ENCODE measurements around the gene DPY19L1. TPM values are rescaled to one million over a fixed set of nuclear protein-coding genes. Genes with fewer than 3 reads are reported as not detected.

The DPY19L1 gene
- total RNA-seq, 1 experiment from 2014 or later, result 32.8 TPM

- TF ChIP-seq EZH2 (IDR thresholded peaks at IDR 0.05; ENCODE audit: low read depth), result no peak
- TF ChIP-seq CTCF (conservative IDR thresholded peaks at IDR 0.05), result no peak
- ChIA-PET POLR2A (ENCODE audit: unreplicated experiment) (interaction anchor here (0.7 kb wide), 1 partner anchor 9 kb away, joined by 3 read pairs; no protein-coding TSS in a partner anchor), CTCF (no interaction called here)
- H3K4me2 ChIP-seq, result peak overlapping the region; percentile 27
- no peaks in the 10 kb centered on the region for H4K20me1 ChIP-seq (ENCODE audit: insufficient read depth)
- no peaks in the 10 kb centered on the region for H3K9me3 ChIP-seq (ENCODE audit: insufficient read depth, low read depth)
- intact Hi-C loops (cut with micrococcal nuclease; ENCODE audit: unreplicated experiment), result loop anchor here (1.0 kb wide), 1 partner anchor 21 kb away; no protein-coding TSS in a partner anchor
- H3K4me1 ChIP-seq (replicated peaks; ENCODE audit: insufficient read depth), result peaks cover 32% of the 10 kb centered on the region
- H3K36me3 ChIP-seq (ENCODE audit: low read depth), result no peaks in the 10 kb centered on the region
- no TSS peak for BruUV-seq (replicated peaks)
- H3K9me2 ChIP-seq (ENCODE audit: insufficient read depth), result no peaks in the 10 kb centered on the region
- peaks cover 58% of the 10 kb centered on the region for H3K79me2 ChIP-seq (ENCODE audit: low read depth)
- H2AFZ ChIP-seq, result no peak overlapping the region
- H3K27me3 ChIP-seq (ENCODE audit: insufficient read depth, low read depth), result no peaks in the 10 kb centered on the region
- H3K27ac ChIP-seq, result no peak overlapping the region
- no peak overlapping the region for H3K4me3 ChIP-seq
- H3F3A ChIP-seq (ENCODE audit: insufficient read depth, low read depth), result peaks cover 9% of the 10 kb centered on the region; the same call in 1 of the 2 replicates
- peak; percentile 42 to 68 for DNase-seq
These were observed 11.9 kb downstream of the DPY19L1 start for GRCh38 chr7:35025369-35025870.

- intact Hi-C loops (cut with micrococcal nuclease; ENCODE audit: unreplicated experiment), result no loop called here
These were observed 13.0 kb downstream of the DPY19L1 start for GRCh38 chr7:35024298-35024697.

GRCh38 chr7:35022725-35023124, 14.6 kb downstream of the DPY19L1 start:
- no peak overlapping the region for H3K27ac ChIP-seq
- H2AFZ ChIP-seq, result no peak overlapping the region
- no peaks in the 10 kb centered on the region for H3K36me3 ChIP-seq (ENCODE audit: low read depth)
- TF ChIP-seq EZH2 (IDR thresholded peaks at IDR 0.05; ENCODE audit: low read depth), result no peak
- no peak for TF ChIP-seq CTCF (conservative IDR thresholded peaks at IDR 0.05)
- H3K9me2 ChIP-seq (ENCODE audit: insufficient read depth), result no peaks in the 10 kb centered on the region
- no TSS peak for BruUV-seq (replicated peaks)
- H3K4me3 ChIP-seq, result no peak overlapping the region
- H3K9me3 ChIP-seq (ENCODE audit: insufficient read depth, low read depth), result no peaks in the 10 kb centered on the region
- H4K20me1 ChIP-seq (ENCODE audit: insufficient read depth), result peaks cover 4% of the 10 kb centered on the region; the same call in 1 of the 2 replicates
- POLR2A ChIA-PET (ENCODE audit: unreplicated experiment), result no interaction called here
- DNase-seq, result no peak
- no peaks in the 10 kb centered on the region for H3K27me3 ChIP-seq (ENCODE audit: insufficient read depth, low read depth)
- CTCF ChIA-PET, result no interaction called here
- H3K4me1 ChIP-seq (replicated peaks; ENCODE audit: insufficient read depth), result peaks cover 29% of the 10 kb centered on the region
- intact Hi-C loops (cut with micrococcal nuclease; ENCODE audit: unreplicated experiment), result no loop called here
- no peak overlapping the region for H3K4me2 ChIP-seq
- peaks cover 32% of the 10 kb centered on the region for H3K79me2 ChIP-seq (ENCODE audit: low read depth)
- peaks cover 9% of the 10 kb centered on the region; the same call in 1 of the 2 replicates for H3F3A ChIP-seq (ENCODE audit: insufficient read depth, low read depth)

More at GRCh38 chr7:35024298-35024697, 13.0 kb downstream of the DPY19L1 start:
- Histone ChIP-seq H3K79me2 (ENCODE audit: low read depth) (peaks cover 47% of the 10 kb centered on the region), H4K20me1 (ENCODE audit: insufficient read depth) (no peaks in the 10 kb centered on the region), H3K27ac (no peak overlapping the region), H3K9me3 (ENCODE audit: insufficient read depth, low read depth) (no peaks in the 10 kb centered on the region), H3F3A (ENCODE audit: insufficient read depth, low read depth) (peaks cover 9% of the 10 kb centered on the region; the same call in 1 of the 2 replicates), H3K9me2 (ENCODE audit: insufficient read depth) (no peaks in the 10 kb centered on the region), H3K27me3 (ENCODE audit: insufficient read depth, low read depth) (no peaks in the 10 kb centered on the region), H3K36me3 (ENCODE audit: low read depth) (no peaks in the 10 kb centered on the region), H3K4me3 (no peak overlapping the region), H3K4me1 (replicated peaks; ENCODE audit: insufficient read depth) (peaks cover 29% of the 10 kb centered on the region), H2AFZ (no peak overlapping the region), H3K4me2 (no peak overlapping the region)
- DNase-seq, result no peak
- BruUV-seq (replicated peaks), result no TSS peak
- TF ChIP-seq EZH2 (IDR thresholded peaks at IDR 0.05; ENCODE audit: low read depth) (no peak), CTCF (conservative IDR thresholded peaks at IDR 0.05) (no peak)
- ChIA-PET CTCF (no interaction called here), POLR2A (ENCODE audit: unreplicated experiment) (no interaction called here)

All from PC-9 (cell line).